PC-3 (cell line): Measurements from ENCODE around the gene MYLK4. TPM values are rescaled to one million over a fixed set of nuclear protein-coding genes. Genes with fewer than 3 reads are reported as not detected.
A peak's percentile ranks its signal among the peaks of the same experiment; 100 is the strongest.

Source experiments
- ATAC-seq: fragments of 200-7000 bp; cut with Tn5 transposase; 2 replicates; pipeline ENCODE4 v1.9.1; 2020; ENCODE audit warnings: mild to moderate bottlenecking, moderate library complexity
- Bru-seq: library from RNA; stranded (reverse); fragments of 400-500 nt; gene quantifications from one replicate; lab custom pipeline; 2021; lab: Mats Ljungman, UMichigan
- BruChase-seq, 2 experiments: library from RNA; stranded (reverse); fragments of 400-500 nt; gene quantifications; one replicate each; lab custom pipeline; 2021; lab: Mats Ljungman, UMichigan
- BruUV-seq: library from RNA; stranded (reverse); fragments of 400-500 nt; replicated peaks from 2 replicates; lab custom pipeline; 2021; lab: Mats Ljungman, UMichigan
- CTCF ChIA-PET: fragments of 300-600 bp; sonication (Branson Sonifier 250); formaldehyde crosslinking; loops from one replicate; lab custom pipeline; 2022; ENCODE audit warnings: antibody characterized with exemption; lab: Charles Lee
- POLR2A ChIA-PET: fragments of 300-600 bp; sonication (Branson Sonifier 250); formaldehyde crosslinking; loops from one replicate; lab custom pipeline; 2022; ENCODE audit warnings: antibody characterized with exemption; ENCODE audit not compliant: unreplicated experiment; lab: Charles Lee
- DNase-seq: peaks from one replicate; pipeline ENCODE4 v3.0.0-alpha.2; 2015
- H2AFZ ChIP-seq: fragments of 300-600 bp; sonication (generic); 2 replicates; pipeline ENCODE4 v1.6.0; 2016; ENCODE audit warnings: antibody characterized with exemption, low read length
- H3F3A ChIP-seq: fragments of 300-600 bp; sonication (generic); one replicate; pipeline ENCODE4 v1.6.0; 2017; ENCODE audit warnings: antibody characterized with exemption, low read length, control low read depth, mild to moderate bottlenecking; ENCODE audit not compliant: unreplicated experiment
- H3K27ac ChIP-seq: fragments of 300-600 bp; sonication (generic); 2 replicates; pipeline ENCODE4 v1.5.1; 2016; ENCODE audit warnings: mild to moderate bottlenecking, low read length
- H3K27me3 ChIP-seq: fragments of 300-600 bp; sonication (generic); 2 replicates; pipeline ENCODE4 v1.6.1; 2016; ENCODE audit warnings: low read length, mixed read lengths
- H3K36me3 ChIP-seq: fragments of 300-600 bp; sonication (generic); 2 replicates; pipeline ENCODE4 v1.6.1; 2016; ENCODE audit warnings: low read depth, mixed run types, low read length, mixed read lengths
- H3K4me1 ChIP-seq: fragments of 300-600 bp; sonication (generic); 2 replicates; pipeline ENCODE4 v1.5.1; 2016; ENCODE audit warnings: low read length; ENCODE audit not compliant: insufficient read depth
- H3K4me2 ChIP-seq: fragments of 300-600 bp; sonication (generic); 2 replicates; pipeline ENCODE4 v1.6.0; 2016; ENCODE audit warnings: low read length
- H3K4me3 ChIP-seq: fragments of 300-600 bp; sonication (generic); 2 replicates; pipeline ENCODE4 v1.5.1; 2016; ENCODE audit warnings: mild to moderate bottlenecking, low read length, mixed read lengths
- H3K79me2 ChIP-seq: fragments of 300-600 bp; sonication (generic); 2 replicates; pipeline ENCODE4 v1.6.1; 2017; ENCODE audit warnings: low read length, mixed read lengths
- H3K9ac ChIP-seq: fragments of 300-600 bp; sonication (generic); 2 replicates; pipeline ENCODE4 v1.6.0; 2016; ENCODE audit warnings: mild to moderate bottlenecking, low read length
- H3K9me2 ChIP-seq: fragments of 300-600 bp; sonication (generic); replicated peaks from 2 replicates; pipeline ENCODE4 v1.6.1; 2016; ENCODE audit warnings: mixed run types, low read length, mixed read lengths
- H3K9me3 ChIP-seq: fragments of 300-600 bp; sonication (generic); 2 replicates; pipeline ENCODE4 v1.6.1; 2016; ENCODE audit warnings: low read length, mixed read lengths
- H4K20me1 ChIP-seq: fragments of 300-600 bp; sonication (generic); 2 replicates; pipeline ENCODE4 v1.6.1; 2016; ENCODE audit warnings: low read length, mixed read lengths
- EZH2 ChIP-seq: fragments of 300-600 bp; sonication (generic); IDR thresholded peaks from one replicate; pipeline ENCODE4 v1.6.1; 2017; ENCODE audit warnings: antibody characterized with exemption, mild to moderate bottlenecking, low read length; ENCODE audit not compliant: unreplicated experiment
- EZH2phosphoT487 ChIP-seq: fragments of 300-600 bp; sonication (generic); IDR thresholded peaks from 2 replicates; pipeline ENCODE4 v1.6.1; 2018; ENCODE audit warnings: mild to moderate bottlenecking, antibody characterized with exemption, low read length, borderline replicate concordance
- intact Hi-C: fragments of 100-400 bp; cut with micrococcal nuclease; formaldehyde crosslinking; loops from 2 replicates; pipeline ENCODE4 v1.9.0; 2023
- long read RNA-seq: library from polyadenylated mRNA; unstranded; transcript quantifications from one replicate; pipeline ENCODE4 v2.0.0, GENCODE V29; 2021; ENCODE audit not compliant: unreplicated experiment
- total RNA-seq: library from RNA; depleted of rRNA; stranded (reverse); fragments of >200 nt; gene quantifications from 2 replicates; pipeline ENCODE4 v1.2.3, GENCODE V29; 2014; rRNA removed
- TF ChIP-seq, protein P1 (sequence below): fragments of 300-600 bp; sonication (generic); conservative IDR thresholded peaks from 2 replicates; pipeline ENCODE4 v1.5.1; 2017; ENCODE audit warnings: antibody characterized with exemption, low read depth, mild to moderate bottlenecking, low read length

MYLK4 gene
- total RNA-seq (0.11 and 0.23 TPM in 2 replicates), Bru-seq, nascent RNA (percentile 24 among the genes with signal in this experiment), BruChase-seq, experiment 1, labeled RNA remaining after a 6-hour chase (percentile 26 among the genes with signal in this experiment), BruChase-seq, experiment 2, labeled RNA remaining after a 2-hour chase (percentile 37 among the genes with signal in this experiment)
- long read RNA-seq, partial matches to known transcripts = 0 of 1 reads
- long read RNA-seq, other reads (novel, unspliced or antisense) = 1 of 1 reads

DNA sequence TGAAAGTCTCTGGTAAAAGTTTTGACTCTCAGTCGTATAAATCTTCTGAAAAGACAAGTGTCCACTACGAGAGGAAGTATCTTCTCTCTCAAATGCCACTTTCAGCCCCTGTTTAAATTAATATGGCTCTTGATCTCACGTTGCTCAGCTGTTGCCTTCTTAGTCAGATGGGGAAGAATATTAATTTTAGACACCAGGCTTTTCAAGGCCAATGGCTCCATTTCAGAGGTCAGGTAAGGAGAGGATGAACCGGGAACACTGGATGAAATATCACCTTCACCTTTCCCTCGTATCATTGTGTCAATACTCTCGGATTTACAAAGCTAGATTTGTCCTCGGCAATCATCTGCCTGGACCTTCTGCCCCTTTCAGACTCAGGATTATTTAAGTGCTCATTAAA, at the start of gene MYLK4:
MYLK4 (minus strand) TSS at position 91 of the 400 bp plus-strand sequence. CDS start 1,628 bp downstream, outside the sequence.
- H3K27me3 ChIP-seq = no peaks in the 10 kb centered on the region
- POLR2A ChIA-PET = interaction anchor here (0.6 kb wide), 1 partner anchor 366 kb away, joined by 3 read pairs; no protein-coding TSS in a partner anchor
- no peak for DNase-seq
- no peaks in the 10 kb centered on the region for H3K36me3 ChIP-seq
- H3K9ac ChIP-seq = no peak within 1 kb of the TSS
- CTCF ChIA-PET = interaction anchor here (0.6 to 2.2 kb wide), 2 partner anchors 7 to 13 kb away, joined by 3 to 12 read pairs; no protein-coding TSS in a partner anchor
- intact Hi-C loops = no loop called here
- peak within 1 kb of the TSS; percentile 47 for H3K4me2 ChIP-seq
- no peaks in the 10 kb centered on the region for H3F3A ChIP-seq
- BruUV-seq = no TSS peak
- H3K9me3 ChIP-seq = no peaks in the 10 kb centered on the region
- no peak for TF ChIP-seq EZH2
- TF ChIP-seq EZH2phosphoT487 = no peak
- TF ChIP-seq, protein P1, sequence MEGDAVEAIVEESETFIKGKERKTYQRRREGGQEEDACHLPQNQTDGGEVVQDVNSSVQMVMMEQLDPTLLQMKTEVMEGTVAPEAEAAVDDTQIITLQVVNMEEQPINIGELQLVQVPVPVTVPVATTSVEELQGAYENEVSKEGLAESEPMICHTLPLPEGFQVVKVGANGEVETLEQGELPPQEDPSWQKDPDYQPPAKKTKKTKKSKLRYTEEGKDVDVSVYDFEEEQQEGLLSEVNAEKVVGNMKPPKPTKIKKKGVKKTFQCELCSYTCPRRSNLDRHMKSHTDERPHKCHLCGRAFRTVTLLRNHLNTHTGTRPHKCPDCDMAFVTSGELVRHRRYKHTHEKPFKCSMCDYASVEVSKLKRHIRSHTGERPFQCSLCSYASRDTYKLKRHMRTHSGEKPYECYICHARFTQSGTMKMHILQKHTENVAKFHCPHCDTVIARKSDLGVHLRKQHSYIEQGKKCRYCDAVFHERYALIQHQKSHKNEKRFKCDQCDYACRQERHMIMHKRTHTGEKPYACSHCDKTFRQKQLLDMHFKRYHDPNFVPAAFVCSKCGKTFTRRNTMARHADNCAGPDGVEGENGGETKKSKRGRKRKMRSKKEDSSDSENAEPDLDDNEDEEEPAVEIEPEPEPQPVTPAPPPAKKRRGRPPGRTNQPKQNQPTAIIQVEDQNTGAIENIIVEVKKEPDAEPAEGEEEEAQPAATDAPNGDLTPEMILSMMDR = no peak
- H3K27ac ChIP-seq = no peak within 1 kb of the TSS
- peak within 1 kb of the TSS; percentile 11; the same call in 1 of the 2 replicates for H3K4me3 ChIP-seq
- H3K4me1 ChIP-seq = peaks cover 16% of the 10 kb centered on the region
- no peaks in the 10 kb centered on the region for H4K20me1 ChIP-seq
- H3K79me2 ChIP-seq = no peaks in the 10 kb centered on the region
- peak within 1 kb of the TSS; percentile 65 for H2AFZ ChIP-seq
- no peaks in the 10 kb centered on the region for H3K9me2 ChIP-seq
- no peak for ATAC-seq

- Histone ChIP-seq H4K20me1 (no peaks in the 10 kb centered on the region), H3K36me3 (no peaks in the 10 kb centered on the region), H3K79me2 (peaks cover 3% of the 10 kb centered on the region; the same call in 1 of the 2 replicates), H3K4me2 (no peak overlapping the region), H3K27me3 (no peaks in the 10 kb centered on the region), H3K9me3 (no peaks in the 10 kb centered on the region), H3K4me1 (peaks cover 4% of the 10 kb centered on the region; the same call in 1 of the 2 replicates), H3K9ac (no peak overlapping the region), H2AFZ (no peak overlapping the region), H3F3A (no peaks in the 10 kb centered on the region), H3K9me2 (no peaks in the 10 kb centered on the region), H3K4me3 (no peak overlapping the region), H3K27ac (peak overlapping the region; percentile 7; the same call in 1 of the 2 replicates)
- no TSS peak for BruUV-seq
- POLR2A ChIA-PET = no interaction called here
- TF ChIP-seq, protein P1 = no peak
- TF ChIP-seq EZH2 (no peak), EZH2phosphoT487 (no peak)
- DNase-seq (no peak), ATAC-seq (no peak)
- CTCF ChIA-PET = no interaction called here
- intact Hi-C loops = no loop called here
Observed at GRCh38 chr6:2799936-2800527, 49.3 kb upstream of the MYLK4 start.
